Neural cell (in vitro differentiated cells): ENCODE data around the gene SDK2. TPM values are rescaled to one million over a fixed set of nuclear protein-coding genes. Genes with fewer than 3 reads are reported as not detected.

Experiments
- H2AFZ ChIP-seq: fragments of 200-600, 300-800 bp; sonication (generic), shearing (Covaris generic); 2 replicates; pipeline ENCODE4 v1.6.0; 2014; ENCODE audit warnings: low read depth, mild to moderate bottlenecking, antibody characterized with exemption, low read length, moderate library complexity
- H3F3A ChIP-seq: fragments of 200-600 bp; shearing (Covaris generic); 2 replicates; pipeline ENCODE4 v1.6.1; 2016; ENCODE audit warnings: mild to moderate bottlenecking, moderate library complexity, mixed read lengths, antibody characterized with exemption, low read length; ENCODE audit not compliant: insufficient read depth, poor library complexity, severe bottlenecking
- H3K27ac ChIP-seq: fragments of 200-600, 300-800 bp; sonication (generic), shearing (Covaris generic); 2 replicates; pipeline ENCODE4 v1.5.1; 2014; ENCODE audit warnings: mild to moderate bottlenecking, low read length, moderate library complexity
- H3K27me3 ChIP-seq: fragments of 300-800, 200-600 bp; sonication (generic), shearing (Covaris generic); 2 replicates; pipeline ENCODE4 v1.6.0; 2014; ENCODE audit warnings: mild to moderate bottlenecking, low read depth, low read length, moderate library complexity; ENCODE audit not compliant: insufficient read depth
- H3K36me3 ChIP-seq: fragments of 300-800, 200-600 bp; sonication (generic), shearing (Covaris generic); 2 replicates; pipeline ENCODE4 v1.5.1; 2014; ENCODE audit warnings: mild to moderate bottlenecking, antibody characterized with exemption, low read length, moderate library complexity; ENCODE audit not compliant: insufficient read depth
- H3K4me2 ChIP-seq: fragments of 300-800, 200-600 bp; sonication (generic), shearing (Covaris generic); 2 replicates; pipeline ENCODE4 v1.6.0; 2014; ENCODE audit warnings: mild to moderate bottlenecking, low read length
- H3K4me3 ChIP-seq: fragments of 300-800, 200-600 bp; sonication (generic), shearing (Covaris generic); 2 replicates; pipeline ENCODE4 v1.5.1; 2014; ENCODE audit warnings: mild to moderate bottlenecking, low read length, moderate library complexity
- H3K79me2 ChIP-seq: fragments of 200-600 bp; shearing (Covaris generic); replicated peaks from 2 replicates; pipeline ENCODE4 v1.6.0; 2014; ENCODE audit warnings: mild to moderate bottlenecking, low read length, moderate library complexity; ENCODE audit not compliant: insufficient read depth
- H3K9ac ChIP-seq: fragments of 300-800, 200-600 bp; sonication (generic), shearing (Covaris generic); 2 replicates; pipeline ENCODE4 v1.6.1; 2016; ENCODE audit warnings: mild to moderate bottlenecking, low read length, mixed read lengths
- H3K9me2 ChIP-seq: fragments of 200-600 bp; shearing (Covaris generic); 2 replicates; pipeline ENCODE4 v1.6.1; 2016; ENCODE audit warnings: mild to moderate bottlenecking, low read length, mixed read lengths; ENCODE audit not compliant: insufficient read depth
- H3K9me3 ChIP-seq: fragments of 200-600, 300-800 bp; sonication (generic), shearing (Covaris generic); 2 replicates; pipeline ENCODE4 v1.6.1; 2016; ENCODE audit warnings: mild to moderate bottlenecking, mixed run types, low read length, moderate library complexity, mixed read lengths
- H4K20me1 ChIP-seq: fragments of 200-600 bp; shearing (Covaris generic); 2 replicates; pipeline ENCODE4 v1.6.1; 2016; ENCODE audit warnings: mild to moderate bottlenecking, mixed run types; ENCODE audit not compliant: insufficient read depth
- CTCF ChIP-seq: fragments of 450-650 bp; IDR thresholded peaks from 2 replicates; pipeline ENCODE4 v1.5.1; 2014; ENCODE audit warnings: antibody characterized with exemption, mild to moderate bottlenecking, moderate library complexity; ENCODE audit not compliant: poor library complexity, severe bottlenecking
- EP300 ChIP-seq: fragments of 450-650 bp; conservative IDR thresholded peaks from 2 replicates; pipeline ENCODE4 v1.6.1; 2014; ENCODE audit warnings: antibody characterized with exemption, mild to moderate bottlenecking, moderate library complexity; ENCODE audit not compliant: poor library complexity, severe bottlenecking
- EZH2 ChIP-seq: fragments of 200-600, 300-800 bp; shearing (Covaris generic), sonication (generic); IDR thresholded peaks from 2 replicates; pipeline ENCODE4 v1.6.1; 2014; ENCODE audit warnings: antibody characterized with exemption, low read length, borderline replicate concordance, mild to moderate bottlenecking; ENCODE audit not compliant: insufficient read depth, poor library complexity, severe bottlenecking
- MXI1 ChIP-seq: fragments of 450-650 bp; conservative IDR thresholded peaks from 2 replicates; pipeline ENCODE4 v1.6.1; 2014; ENCODE audit warnings: antibody characterized with exemption, mild to moderate bottlenecking; ENCODE audit not compliant: poor library complexity, severe bottlenecking
- POLR2AphosphoS5 ChIP-seq: IDR thresholded peaks from 2 replicates; pipeline ENCODE4 v1.6.1; 2012
- RAD21 ChIP-seq: fragments of 450-650 bp; conservative IDR thresholded peaks from 2 replicates; pipeline ENCODE4 v1.6.1; 2014; ENCODE audit warnings: antibody characterized with exemption, mild to moderate bottlenecking, moderate library complexity
- SMC3 ChIP-seq: fragments of 450-650 bp; conservative IDR thresholded peaks from 2 replicates; pipeline ENCODE4 v1.6.1; 2014; ENCODE audit warnings: antibody characterized with exemption, mild to moderate bottlenecking, moderate library complexity; ENCODE audit not compliant: poor library complexity
- TAF1 ChIP-seq: IDR thresholded peaks from 2 replicates; pipeline ENCODE4 v1.6.1; 2012; ENCODE audit warnings: low read depth
- polyA plus RNA-seq: library from polyadenylated mRNA; depleted of rRNA; stranded (reverse); fragments of >200 nt; gene quantifications from 2 replicates; pipeline ENCODE4 v1.2.3, GENCODE V29; 2014
- TF ChIP-seq, protein P1 (sequence below): IDR thresholded peaks from 2 replicates; pipeline ENCODE4 v1.6.1; 2012; ENCODE audit warnings: borderline replicate concordance

The SDK2 gene
- polyA plus RNA-seq, 1 donor from 2014 or later = 0.73 TPM

DNA sequence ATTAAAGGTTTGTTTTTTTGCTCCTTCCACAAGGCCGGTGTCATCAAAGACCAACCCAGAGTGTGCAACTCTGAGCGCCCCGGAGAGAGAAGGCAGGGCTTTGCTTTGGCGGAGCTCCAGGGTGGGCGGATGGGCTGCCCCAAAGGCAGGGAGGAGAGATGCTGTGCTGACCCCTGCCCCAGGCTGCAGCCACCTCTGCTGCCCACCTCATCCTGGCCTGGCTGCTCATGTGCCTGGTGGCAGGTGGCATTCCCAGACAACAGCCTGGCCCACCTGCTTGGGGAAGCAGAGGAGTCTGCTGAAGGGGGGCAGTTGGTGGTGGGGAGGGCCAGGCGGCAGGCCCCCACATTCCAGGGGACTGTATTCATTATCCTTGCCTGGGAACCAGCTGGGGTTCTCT, 122.1 kb downstream of the SDK2 start:
- no peak overlapping the region for H3K9ac ChIP-seq
- H4K20me1 ChIP-seq = no peaks in the 10 kb centered on the region
- no peaks in the 10 kb centered on the region for H3F3A ChIP-seq
- H3K4me3 ChIP-seq = no peak overlapping the region
- no peaks in the 10 kb centered on the region for H3K27me3 ChIP-seq
- H2AFZ ChIP-seq = no peak overlapping the region
- TF ChIP-seq TAF1 (no peak), CTCF (no peak)
- H3K9me3 ChIP-seq = no peaks in the 10 kb centered on the region
- no peak overlapping the region for H3K4me2 ChIP-seq
- H3K36me3 ChIP-seq = no peaks in the 10 kb centered on the region
- no peaks in the 10 kb centered on the region for H3K9me2 ChIP-seq
- H3K79me2 ChIP-seq = no peaks in the 10 kb centered on the region
- no peak overlapping the region for H3K27ac ChIP-seq

- TF ChIP-seq EP300 = no peak
- TF ChIP-seq EZH2 = no peak
- TF ChIP-seq SMC3 = no peak
- TF ChIP-seq CTCF = no peak
These were observed 122.9 kb downstream of the SDK2 start for GRCh38 chr17:73521376-73521775.

GRCh38 chr17:73520369-73520761, 123.9 kb downstream of the SDK2 start:
- TF ChIP-seq MXI1 (no peak), CTCF (no peak), POLR2AphosphoS5 (no peak), EZH2 (no peak), TAF1 (no peak), RAD21 (no peak), SMC3 (no peak), EP300 (no peak)
- TF ChIP-seq, protein P1, sequence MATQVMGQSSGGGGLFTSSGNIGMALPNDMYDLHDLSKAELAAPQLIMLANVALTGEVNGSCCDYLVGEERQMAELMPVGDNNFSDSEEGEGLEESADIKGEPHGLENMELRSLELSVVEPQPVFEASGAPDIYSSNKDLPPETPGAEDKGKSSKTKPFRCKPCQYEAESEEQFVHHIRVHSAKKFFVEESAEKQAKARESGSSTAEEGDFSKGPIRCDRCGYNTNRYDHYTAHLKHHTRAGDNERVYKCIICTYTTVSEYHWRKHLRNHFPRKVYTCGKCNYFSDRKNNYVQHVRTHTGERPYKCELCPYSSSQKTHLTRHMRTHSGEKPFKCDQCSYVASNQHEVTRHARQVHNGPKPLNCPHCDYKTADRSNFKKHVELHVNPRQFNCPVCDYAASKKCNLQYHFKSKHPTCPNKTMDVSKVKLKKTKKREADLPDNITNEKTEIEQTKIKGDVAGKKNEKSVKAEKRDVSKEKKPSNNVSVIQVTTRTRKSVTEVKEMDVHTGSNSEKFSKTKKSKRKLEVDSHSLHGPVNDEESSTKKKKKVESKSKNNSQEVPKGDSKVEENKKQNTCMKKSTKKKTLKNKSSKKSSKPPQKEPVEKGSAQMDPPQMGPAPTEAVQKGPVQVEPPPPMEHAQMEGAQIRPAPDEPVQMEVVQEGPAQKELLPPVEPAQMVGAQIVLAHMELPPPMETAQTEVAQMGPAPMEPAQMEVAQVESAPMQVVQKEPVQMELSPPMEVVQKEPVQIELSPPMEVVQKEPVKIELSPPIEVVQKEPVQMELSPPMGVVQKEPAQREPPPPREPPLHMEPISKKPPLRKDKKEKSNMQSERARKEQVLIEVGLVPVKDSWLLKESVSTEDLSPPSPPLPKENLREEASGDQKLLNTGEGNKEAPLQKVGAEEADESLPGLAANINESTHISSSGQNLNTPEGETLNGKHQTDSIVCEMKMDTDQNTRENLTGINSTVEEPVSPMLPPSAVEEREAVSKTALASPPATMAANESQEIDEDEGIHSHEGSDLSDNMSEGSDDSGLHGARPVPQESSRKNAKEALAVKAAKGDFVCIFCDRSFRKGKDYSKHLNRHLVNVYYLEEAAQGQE = no peak
- H3K9me2 ChIP-seq = no peaks in the 10 kb centered on the region
- H3K9ac ChIP-seq = no peak overlapping the region
- H4K20me1 ChIP-seq = no peaks in the 10 kb centered on the region
- H3K79me2 ChIP-seq = no peaks in the 10 kb centered on the region
- H3K27me3 ChIP-seq = no peaks in the 10 kb centered on the region
- no peaks in the 10 kb centered on the region for H3F3A ChIP-seq
- H3K4me2 ChIP-seq = no peak overlapping the region
- no peaks in the 10 kb centered on the region for H3K9me3 ChIP-seq
- no peak overlapping the region for H3K4me3 ChIP-seq
- no peaks in the 10 kb centered on the region for H3K36me3 ChIP-seq
- no peak overlapping the region for H2AFZ ChIP-seq
- peak overlapping the region; percentile 15 for H3K27ac ChIP-seq

More at GRCh38 chr17:73521376-73521775, 122.9 kb downstream of the SDK2 start:
- no peak overlapping the region for H2AFZ ChIP-seq
- H3K27ac ChIP-seq = no peak overlapping the region
- H3K9ac ChIP-seq = no peak overlapping the region
- H3F3A ChIP-seq = no peaks in the 10 kb centered on the region
- no peaks in the 10 kb centered on the region for H3K27me3 ChIP-seq
- H3K36me3 ChIP-seq = no peaks in the 10 kb centered on the region
- H3K9me3 ChIP-seq = no peaks in the 10 kb centered on the region
- H3K79me2 ChIP-seq = no peaks in the 10 kb centered on the region
- H3K4me2 ChIP-seq = no peak overlapping the region
- H4K20me1 ChIP-seq = no peaks in the 10 kb centered on the region
- no peaks in the 10 kb centered on the region for H3K9me2 ChIP-seq
- H3K4me3 ChIP-seq = no peak overlapping the region
